Hepatocyte (in vitro differentiated cells): ENCODE data around the gene PRPH.

Source experiments
- CTCF ChIP-seq: fragments of 200-600 bp; sonication (generic); IDR thresholded peaks from 2 replicates; pipeline ENCODE4 v1.5.1; 2016; ENCODE audit warnings: antibody characterized with exemption, mild to moderate bottlenecking; ENCODE audit not compliant: poor library complexity
- EZH2 ChIP-seq: fragments of 200-600 bp; sonication (generic); IDR thresholded peaks from 2 replicates; pipeline ENCODE4 v1.6.1; 2016; ENCODE audit warnings: antibody characterized with exemption, mild to moderate bottlenecking, borderline replicate concordance
- EZH2phosphoT487 ChIP-seq: fragments of 200-600 bp; sonication (generic); IDR thresholded peaks from one replicate; pipeline ENCODE4 v1.6.1; 2018; ENCODE audit warnings: antibody characterized with exemption, mild to moderate bottlenecking, low read depth, moderate library complexity; ENCODE audit not compliant: unreplicated experiment, severe bottlenecking

GRCh38 chr12:49282302-49282701, 12.6 kb upstream of the PRPH start:
- TF ChIP-seq CTCF, result no peak
- no peak for TF ChIP-seq EZH2
- no peak for TF ChIP-seq EZH2phosphoT487
